ENCODE data around the gene WDR73. TPM values are rescaled to one million over a fixed set of nuclear protein-coding genes. Genes with fewer than 3 reads are reported as not detected.

WDR73 gene
- polyA plus RNA-seq, 1 experiment, result 18.7 TPM

DNA sequence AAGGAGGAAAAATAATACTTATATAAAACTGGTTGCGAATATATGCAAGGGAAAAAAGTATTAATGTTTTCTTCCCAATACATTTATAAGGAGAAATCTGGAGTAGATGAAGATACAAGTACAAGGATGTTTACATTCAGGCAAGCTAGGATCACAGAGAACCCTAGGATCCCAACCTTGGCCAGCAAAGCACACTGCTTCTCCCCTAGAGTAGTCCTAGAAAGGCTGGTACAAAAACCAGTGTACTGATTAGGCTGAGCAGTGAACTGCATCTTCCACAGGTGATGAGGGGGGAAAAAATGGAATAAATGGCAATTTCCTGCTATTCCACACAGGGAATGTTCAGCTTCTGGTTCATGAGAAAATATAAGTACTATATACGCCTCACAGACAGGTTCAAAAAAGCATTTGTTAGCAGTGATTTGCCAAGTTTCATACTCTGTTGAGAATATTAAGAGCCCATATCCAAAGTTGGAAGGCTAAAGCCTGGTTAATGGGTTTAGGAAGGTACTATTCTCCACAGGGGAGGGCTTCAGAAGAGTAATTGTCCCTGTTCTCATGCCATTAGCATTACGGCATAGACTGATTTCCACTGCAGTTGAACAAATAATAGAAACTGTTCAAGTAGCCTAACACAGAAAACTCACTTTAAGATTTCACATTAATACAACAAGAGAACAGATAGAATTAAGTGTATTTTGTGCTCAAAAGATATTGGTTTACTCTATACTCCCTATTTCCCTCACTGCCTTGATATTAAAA, 14.3 kb upstream of the WDR73 start:
- DNase-seq (ENCODE audit: low read depth, low spot score), result no peak
- Histone ChIP-seq H3K4me3 (ENCODE audit: low read depth, low read length) (no peak overlapping the region), H3K27ac (ENCODE audit: low read depth, low read length) (no peak overlapping the region), H3K27me3 (ENCODE audit: control insufficient read depth, insufficient read depth, low read length) (no peaks in the 10 kb centered on the region), H3K9me3 (ENCODE audit: control insufficient read depth, insufficient read depth, low read length) (no peaks in the 10 kb centered on the region)
- CTCF ChIA-PET, result interaction anchor here (0.6 to 0.7 kb wide), 2 partner anchors 10 to 81 kb away, joined by 3 to 4 read pairs; partner anchors contain the start of gene NMB
- TF ChIP-seq, protein P1, sequence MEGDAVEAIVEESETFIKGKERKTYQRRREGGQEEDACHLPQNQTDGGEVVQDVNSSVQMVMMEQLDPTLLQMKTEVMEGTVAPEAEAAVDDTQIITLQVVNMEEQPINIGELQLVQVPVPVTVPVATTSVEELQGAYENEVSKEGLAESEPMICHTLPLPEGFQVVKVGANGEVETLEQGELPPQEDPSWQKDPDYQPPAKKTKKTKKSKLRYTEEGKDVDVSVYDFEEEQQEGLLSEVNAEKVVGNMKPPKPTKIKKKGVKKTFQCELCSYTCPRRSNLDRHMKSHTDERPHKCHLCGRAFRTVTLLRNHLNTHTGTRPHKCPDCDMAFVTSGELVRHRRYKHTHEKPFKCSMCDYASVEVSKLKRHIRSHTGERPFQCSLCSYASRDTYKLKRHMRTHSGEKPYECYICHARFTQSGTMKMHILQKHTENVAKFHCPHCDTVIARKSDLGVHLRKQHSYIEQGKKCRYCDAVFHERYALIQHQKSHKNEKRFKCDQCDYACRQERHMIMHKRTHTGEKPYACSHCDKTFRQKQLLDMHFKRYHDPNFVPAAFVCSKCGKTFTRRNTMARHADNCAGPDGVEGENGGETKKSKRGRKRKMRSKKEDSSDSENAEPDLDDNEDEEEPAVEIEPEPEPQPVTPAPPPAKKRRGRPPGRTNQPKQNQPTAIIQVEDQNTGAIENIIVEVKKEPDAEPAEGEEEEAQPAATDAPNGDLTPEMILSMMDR (IDR thresholded peaks at IDR 0.05; ENCODE audit: low read depth, low read length), result no peak
- POLR2A ChIA-PET, result interaction anchor here (0.6 kb wide), 1 partner anchor 79 kb away, joined by 3 read pairs; no protein-coding TSS in a partner anchor

- POLR2A ChIA-PET, result no interaction called here
- TF ChIP-seq, protein P1 (IDR thresholded peaks at IDR 0.05; ENCODE audit: low read depth, low read length), result no peak
- no peak for DNase-seq (ENCODE audit: low read depth, low spot score)
- H3K27me3 ChIP-seq (ENCODE audit: control insufficient read depth, insufficient read depth, low read length), result no peaks in the 10 kb centered on the region
- H3K9me3 ChIP-seq (ENCODE audit: control insufficient read depth, insufficient read depth, low read length), result no peaks in the 10 kb centered on the region
- no peak overlapping the region for H3K27ac ChIP-seq (ENCODE audit: low read depth, low read length)
- CTCF ChIA-PET, result interaction anchor here (1.3 kb wide), 2 partner anchors 8 to 11 kb away, joined by 3 to 8 read pairs; partner anchors contain the start of gene NMB
- H3K4me3 ChIP-seq (ENCODE audit: low read depth, low read length), result no peak overlapping the region
Observed at GRCh38 chr15:84666373-84666772, 12.3 kb upstream of the WDR73 start.

GRCh38 chr15:84661001-84661400, 6.9 kb upstream of the WDR73 start:
- no peak overlapping the region for H3K27ac ChIP-seq (ENCODE audit: low read depth, low read length)
- CTCF ChIA-PET, result interaction anchor here (0.5 to 1.1 kb wide), 3 partner anchors 90 to 368 kb away, joined by 3 to 8 read pairs (median 3); no protein-coding TSS in a partner anchor
- POLR2A ChIA-PET, result interaction anchor here (0.7 kb wide), 2 partner anchors 267 to 319 kb away, joined by 5 to 7 read pairs; no protein-coding TSS in a partner anchor
- H3K27me3 ChIP-seq (ENCODE audit: control insufficient read depth, insufficient read depth, low read length), result no peaks in the 10 kb centered on the region
- H3K9me3 ChIP-seq (ENCODE audit: control insufficient read depth, insufficient read depth, low read length), result no peaks in the 10 kb centered on the region
- TF ChIP-seq, protein P1 (IDR thresholded peaks at IDR 0.05; ENCODE audit: low read depth, low read length), result no peak
- no peak overlapping the region for H3K4me3 ChIP-seq (ENCODE audit: low read depth, low read length)
- DNase-seq (ENCODE audit: low read depth, low spot score), result no peak

- ChIA-PET POLR2A (interaction anchor here (1.2 to 1.3 kb wide), 2 partner anchors 29 to 56 kb away, joined by 3 read pairs; no protein-coding TSS in a partner anchor), CTCF (interaction anchor here (0.6 to 2.0 kb wide), 8 partner anchors 11 to 369 kb away, joined by 3 to 16 read pairs (median 4); no protein-coding TSS in a partner anchor)
- Histone ChIP-seq H3K27ac (ENCODE audit: low read depth, low read length) (no peak overlapping the region), H3K4me3 (ENCODE audit: low read depth, low read length) (no peak overlapping the region), H3K27me3 (ENCODE audit: control insufficient read depth, insufficient read depth, low read length) (no peaks in the 10 kb centered on the region), H3K9me3 (ENCODE audit: control insufficient read depth, insufficient read depth, low read length) (no peaks in the 10 kb centered on the region)
- no peak for DNase-seq (ENCODE audit: low read depth, low spot score)
- TF ChIP-seq, protein P1 (IDR thresholded peaks at IDR 0.05; ENCODE audit: low read depth, low read length), result no peak
Observed at GRCh38 chr15:84659904-84660781, 6.1 kb upstream of the WDR73 start.

Measured in AG04450 (cell line).